ENCODE data around the gene GAN.

GAN gene

DNA sequence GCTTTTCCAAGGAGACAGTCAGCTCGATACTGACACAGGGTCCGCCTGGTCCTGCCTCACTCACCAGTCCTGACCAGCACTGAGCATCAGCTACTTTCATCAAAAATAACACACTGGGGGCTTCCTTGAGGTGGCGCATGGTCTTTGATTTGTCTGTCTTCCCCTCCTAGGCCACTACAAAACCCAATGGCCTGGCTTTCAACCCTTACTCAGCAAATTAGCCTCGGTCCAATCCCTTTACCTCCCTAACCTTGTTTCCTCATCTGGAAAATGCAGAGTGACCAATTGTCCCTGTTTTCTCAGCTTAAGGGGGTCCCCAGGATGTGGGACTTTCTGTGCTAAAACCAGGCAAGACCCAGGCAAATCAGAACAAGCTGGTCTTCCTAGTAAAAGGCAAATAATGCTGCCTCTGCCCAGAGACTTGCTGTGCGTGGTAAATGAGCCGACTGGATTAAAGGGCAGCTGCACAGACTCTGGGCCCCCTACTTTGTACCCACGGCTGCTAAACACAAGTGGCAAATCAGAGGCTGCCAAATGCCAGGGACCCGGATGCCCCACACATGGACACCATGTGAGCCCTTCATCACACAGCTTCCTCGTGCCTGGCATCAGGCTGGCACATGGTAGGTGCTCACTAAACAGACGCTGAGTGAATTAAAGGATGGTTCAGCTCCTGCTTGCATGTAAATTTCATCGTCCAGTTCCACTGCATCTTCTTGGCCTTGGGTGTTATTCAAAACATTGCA is 98.7 kb downstream of the GAN start:
- no peak overlapping the region for H3K27ac ChIP-seq (ENCODE audit: low read depth, low read length)
- H3K4me3 ChIP-seq (ENCODE audit: low read length): no peak overlapping the region
- no peaks in the 10 kb centered on the region for H4K20me1 ChIP-seq (ENCODE audit: control insufficient read depth, insufficient read depth, low read depth, low read length)
- no peak overlapping the region for H3K4me2 ChIP-seq (ENCODE audit: low read length)
- peaks cover 19% of the 10 kb centered on the region for H3K27me3 ChIP-seq (ENCODE audit: control insufficient read depth, low read length)
- peaks cover 18% of the 10 kb centered on the region for H3K4me1 ChIP-seq (ENCODE audit: control insufficient read depth, low read length)
- H3K9me3 ChIP-seq (ENCODE audit: control insufficient read depth, insufficient read depth, low read length): no peaks in the 10 kb centered on the region
- no peaks in the 10 kb centered on the region for H3F3A ChIP-seq (ENCODE audit: control insufficient read depth, insufficient read depth)
- H3K79me2 ChIP-seq (ENCODE audit: control insufficient read depth, low read length): no peaks in the 10 kb centered on the region
- TF ChIP-seq CTCF (IDR thresholded peaks at IDR 0.05; ENCODE audit: low read depth, low read length, poor library complexity, severe bottlenecking): no peak
- no peak for TF ChIP-seq EZH2phosphoT487 (IDR thresholded peaks at IDR 0.05; ENCODE audit: borderline replicate concordance, low read length)
- H3K9me2 ChIP-seq (replicated peaks; ENCODE audit: control insufficient read depth, low read length): no peaks in the 10 kb centered on the region
- no peaks in the 10 kb centered on the region for H3K36me3 ChIP-seq (ENCODE audit: control insufficient read depth, low read length)

DNA sequence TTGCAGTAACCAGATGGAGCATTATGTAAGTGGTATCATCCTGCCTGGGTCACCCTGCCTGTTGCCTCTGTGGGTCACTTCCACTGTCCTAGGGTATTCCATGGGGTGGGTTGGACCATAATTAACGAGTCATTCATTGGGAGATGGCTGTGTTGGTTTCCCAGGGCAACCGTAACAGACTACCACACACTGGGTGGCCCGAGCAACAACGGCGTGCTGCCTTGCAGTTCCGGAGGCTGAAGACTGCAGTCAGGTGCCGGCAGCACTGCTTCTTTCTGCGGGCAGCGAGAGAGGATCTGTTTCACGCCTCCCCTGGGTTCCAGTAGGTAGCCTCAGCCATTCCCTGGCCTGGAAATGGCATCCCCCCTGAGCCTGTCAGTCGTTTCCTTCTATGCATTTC is 101.0 kb downstream of the GAN start:
- no peak overlapping the region for H3K27ac ChIP-seq (ENCODE audit: low read depth, low read length)

DNA sequence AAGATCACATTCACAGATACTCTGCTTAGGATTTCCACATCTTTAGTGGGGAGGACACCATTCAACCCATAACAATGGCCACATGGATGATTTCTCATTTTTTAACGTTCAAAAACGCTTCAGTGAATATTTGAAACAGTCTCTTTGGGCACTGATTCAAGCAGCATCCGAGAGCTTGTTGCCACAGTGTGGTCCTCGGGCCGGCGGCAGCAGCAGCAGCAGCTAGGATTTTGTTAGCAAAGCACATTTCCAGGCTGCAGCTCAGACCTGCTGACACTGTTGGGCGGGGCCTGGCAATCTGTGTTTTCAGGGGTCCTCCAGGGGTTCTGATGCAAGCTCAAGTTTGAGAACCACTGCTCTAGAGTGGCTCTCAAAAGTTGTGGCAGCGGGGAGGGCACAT is 102.0 kb downstream of the GAN start:
- Histone ChIP-seq H3K36me3 (ENCODE audit: control insufficient read depth, low read length) (no peaks in the 10 kb centered on the region), H3K27me3 (ENCODE audit: control insufficient read depth, low read length) (no peaks in the 10 kb centered on the region; the same call in 1 of the 2 replicates), H3K9me2 (replicated peaks; ENCODE audit: control insufficient read depth, low read length) (no peaks in the 10 kb centered on the region), H3K27ac (ENCODE audit: low read depth, low read length) (no peak overlapping the region), H3K4me3 (ENCODE audit: low read length) (no peak overlapping the region), H3K4me2 (ENCODE audit: low read length) (no peak overlapping the region), H3K9me3 (ENCODE audit: control insufficient read depth, insufficient read depth, low read length) (no peaks in the 10 kb centered on the region), H3K4me1 (ENCODE audit: control insufficient read depth, low read length) (peaks cover 25% of the 10 kb centered on the region), H3K79me2 (ENCODE audit: control insufficient read depth, low read length) (no peaks in the 10 kb centered on the region), H4K20me1 (ENCODE audit: control insufficient read depth, insufficient read depth, low read depth, low read length) (no peaks in the 10 kb centered on the region), H3F3A (ENCODE audit: control insufficient read depth, insufficient read depth) (no peaks in the 10 kb centered on the region)
- TF ChIP-seq EZH2phosphoT487 (IDR thresholded peaks at IDR 0.05; ENCODE audit: borderline replicate concordance, low read length) (no peak), CTCF (IDR thresholded peaks at IDR 0.05; ENCODE audit: low read depth, low read length, poor library complexity, severe bottlenecking) (no peak)

More for the DNA sequence above, 101.0 kb downstream of the GAN start:
- peaks cover 3% of the 10 kb centered on the region for H3K27me3 ChIP-seq (ENCODE audit: control insufficient read depth, low read length)
- no peaks in the 10 kb centered on the region for H3K9me3 ChIP-seq (ENCODE audit: control insufficient read depth, insufficient read depth, low read length)
- no peaks in the 10 kb centered on the region for H4K20me1 ChIP-seq (ENCODE audit: control insufficient read depth, insufficient read depth, low read depth, low read length)
- no peaks in the 10 kb centered on the region for H3K9me2 ChIP-seq (replicated peaks; ENCODE audit: control insufficient read depth, low read length)
- peaks cover 18% of the 10 kb centered on the region for H3K4me1 ChIP-seq (ENCODE audit: control insufficient read depth, low read length)
- H3K4me3 ChIP-seq (ENCODE audit: low read length): no peak overlapping the region
- no peaks in the 10 kb centered on the region for H3K79me2 ChIP-seq (ENCODE audit: control insufficient read depth, low read length)
- H3K36me3 ChIP-seq (ENCODE audit: control insufficient read depth, low read length): no peaks in the 10 kb centered on the region
- no peak overlapping the region for H3K4me2 ChIP-seq (ENCODE audit: low read length)
- TF ChIP-seq CTCF (IDR thresholded peaks at IDR 0.05; ENCODE audit: low read depth, low read length, poor library complexity, severe bottlenecking): no peak
- TF ChIP-seq EZH2phosphoT487 (IDR thresholded peaks at IDR 0.05; ENCODE audit: borderline replicate concordance, low read length): no peak
- no peaks in the 10 kb centered on the region for H3F3A ChIP-seq (ENCODE audit: control insufficient read depth, insufficient read depth)
